Stimulated activated CD8-positive, alpha-beta memory T cell treated with anti-CD3 and anti-CD28 coated beads, Interleukin-7, amount 100 ng/mL, for 24 hours (primary cell): Measurements from ENCODE around the gene RAB25.
A peak's percentile ranks its signal among the peaks of the same experiment; 100 is the strongest.
"Not testable (repeated sequence)": the region's sequence is repeated elsewhere in the genome, so short reads cannot be mapped to it uniquely, and the experiment has no call there.

ENCODE experiments used
- DNase-seq: peaks from one replicate; pipeline ENCODE4 v3.0.0-alpha.2; 2020; ENCODE audit warnings: low read depth

RAB25 gene

DNA sequence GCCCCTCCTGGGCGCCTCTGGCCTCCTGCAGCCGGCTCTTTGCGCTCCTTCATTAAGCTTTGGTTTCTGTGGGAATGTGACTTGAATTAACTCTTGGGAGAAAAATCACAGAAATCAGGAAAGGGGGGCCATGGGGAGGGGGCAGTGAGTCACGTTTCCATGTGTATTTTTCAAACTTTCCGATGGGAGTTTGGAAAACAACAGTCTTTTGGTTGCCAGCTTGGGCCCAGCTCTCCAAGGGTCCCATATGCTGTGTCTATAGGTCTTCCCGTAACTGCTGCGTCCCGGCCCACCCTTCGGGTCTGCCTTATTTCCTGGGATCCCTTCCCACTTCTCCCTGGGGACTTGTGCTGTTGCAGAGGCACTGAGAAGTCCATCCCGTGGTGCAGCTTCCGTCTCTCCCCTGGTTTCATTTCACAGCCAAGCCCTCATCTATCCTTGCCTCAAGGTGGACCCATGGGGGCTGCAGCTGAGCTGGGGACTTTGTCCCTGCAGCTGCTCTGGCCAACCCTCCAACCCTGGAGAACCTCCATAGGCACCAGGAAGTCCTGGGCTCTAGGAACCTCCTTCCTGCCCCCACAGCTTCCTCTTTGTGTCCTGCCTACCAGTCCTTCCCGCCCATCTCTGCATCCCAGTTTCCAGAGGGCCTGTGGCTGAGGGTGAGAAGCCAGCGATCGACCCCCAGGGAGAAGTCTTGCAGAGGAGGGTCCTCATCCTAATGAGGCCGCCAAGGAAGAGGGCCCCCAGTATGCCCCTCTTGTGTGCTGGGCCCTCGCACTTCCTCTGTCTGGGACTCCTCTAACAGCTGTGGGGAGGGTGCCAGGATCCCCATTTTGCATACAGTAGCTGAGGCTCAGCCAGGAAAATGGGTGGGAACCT is 41.9 kb downstream of the RAB25 start:
- DNase-seq: no peak

DNA sequence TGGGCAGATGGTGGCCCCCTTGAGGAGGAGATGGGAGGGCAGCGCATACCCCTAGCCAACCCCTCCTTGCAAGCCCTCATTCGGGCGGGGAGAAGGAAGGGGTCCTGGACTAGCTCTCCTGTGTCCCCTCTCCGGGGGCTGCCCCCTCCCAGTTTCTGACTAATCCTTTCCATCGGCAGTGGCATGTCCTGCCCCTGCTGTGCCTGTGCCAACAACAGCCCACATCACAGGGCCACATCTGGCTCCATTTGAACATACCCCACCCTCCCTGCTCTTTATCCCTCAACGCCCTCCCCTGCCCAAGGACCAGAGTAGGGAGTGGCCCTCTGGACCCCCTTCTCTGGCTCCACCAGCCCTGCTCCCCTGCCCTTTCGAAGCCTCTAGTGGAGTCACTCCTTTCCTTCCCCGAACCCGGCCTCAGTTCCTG is 42.6 kb downstream of the RAB25 start:
- no peak for DNase-seq

DNA sequence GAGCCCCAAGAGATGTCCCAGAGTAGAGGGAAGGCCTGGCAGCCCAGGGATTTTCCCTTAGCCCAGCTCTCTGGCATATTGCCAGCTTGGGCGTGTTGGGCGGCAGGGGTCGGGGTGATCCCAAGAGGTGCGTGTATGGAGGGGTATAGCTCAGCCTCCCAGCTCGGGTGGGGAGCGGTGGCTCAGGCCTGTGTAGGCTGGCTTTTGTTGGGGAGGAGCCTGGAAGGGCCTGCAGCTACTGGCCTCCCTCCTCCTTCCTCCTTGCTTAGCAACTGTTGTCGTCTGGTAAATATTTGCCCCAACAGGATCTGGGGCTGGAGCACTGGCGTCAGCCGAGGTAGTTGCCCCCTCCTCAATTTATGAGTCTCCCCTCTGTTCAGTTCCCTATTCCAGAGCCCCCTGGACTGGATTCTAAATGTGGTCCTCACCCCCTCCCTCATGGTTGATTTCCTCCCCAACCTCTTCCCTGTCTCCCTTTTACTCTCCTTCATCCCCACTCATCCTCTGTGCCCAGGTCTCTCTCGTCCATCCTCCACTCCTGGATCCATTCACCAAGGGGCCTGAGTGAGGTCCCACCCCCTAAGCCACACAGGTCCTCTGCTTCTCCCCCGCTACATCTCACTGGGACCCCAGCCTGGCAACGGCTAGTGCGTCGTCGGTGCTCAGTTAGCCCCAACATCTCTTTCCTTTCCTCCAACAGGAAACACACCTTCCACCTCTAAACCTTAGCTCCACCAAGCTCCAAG is 43.3 kb downstream of the RAB25 start:
- DNase-seq: no peak

DNA sequence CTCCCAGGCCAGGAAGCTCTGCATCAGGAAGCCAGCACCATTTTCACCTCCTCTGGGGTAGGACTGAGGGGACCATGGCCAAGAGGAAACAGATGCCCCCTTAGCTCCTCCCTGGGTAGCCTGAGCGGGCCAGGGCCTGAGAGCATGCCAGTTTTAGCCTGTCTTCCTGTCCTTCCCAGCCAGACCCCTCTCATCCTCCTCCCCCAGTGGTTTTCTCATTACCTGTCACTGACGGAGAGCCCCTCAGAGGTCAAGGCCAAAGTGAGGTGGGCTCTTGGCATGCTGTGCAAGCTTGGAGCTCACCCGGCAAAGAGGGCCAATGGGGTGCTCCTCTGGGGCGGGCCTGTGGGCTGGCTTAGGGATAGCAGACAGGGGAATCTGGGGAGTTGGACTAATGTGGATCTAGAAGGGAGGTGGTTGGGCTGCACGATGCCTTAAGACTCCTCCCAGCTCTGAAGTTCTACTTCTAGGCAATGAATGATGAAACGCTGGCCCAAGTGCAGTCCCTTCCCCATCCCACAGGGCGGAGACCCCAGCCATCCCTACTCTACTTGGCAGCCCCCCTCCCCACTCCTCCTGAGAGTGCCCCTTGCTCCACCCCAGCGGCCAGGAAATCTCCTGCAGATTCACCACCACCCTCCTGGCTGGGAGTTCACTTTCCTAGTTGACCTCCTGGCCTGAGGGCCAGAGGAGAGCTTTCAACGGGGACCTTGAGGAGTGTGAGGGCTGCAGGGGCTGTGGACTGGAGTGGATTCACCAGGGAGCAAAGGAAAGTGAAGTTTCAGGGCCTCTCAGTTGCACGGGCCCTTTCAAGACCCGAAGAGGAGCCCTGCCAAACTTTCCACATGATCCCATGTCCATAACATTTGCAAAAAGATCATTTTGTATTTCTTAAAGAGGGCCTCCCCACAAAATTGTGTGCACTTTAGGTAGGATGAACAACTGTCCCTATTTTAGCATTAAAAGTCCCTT is 44.2 kb downstream of the RAB25 start:
- no peak for DNase-seq

DNA sequence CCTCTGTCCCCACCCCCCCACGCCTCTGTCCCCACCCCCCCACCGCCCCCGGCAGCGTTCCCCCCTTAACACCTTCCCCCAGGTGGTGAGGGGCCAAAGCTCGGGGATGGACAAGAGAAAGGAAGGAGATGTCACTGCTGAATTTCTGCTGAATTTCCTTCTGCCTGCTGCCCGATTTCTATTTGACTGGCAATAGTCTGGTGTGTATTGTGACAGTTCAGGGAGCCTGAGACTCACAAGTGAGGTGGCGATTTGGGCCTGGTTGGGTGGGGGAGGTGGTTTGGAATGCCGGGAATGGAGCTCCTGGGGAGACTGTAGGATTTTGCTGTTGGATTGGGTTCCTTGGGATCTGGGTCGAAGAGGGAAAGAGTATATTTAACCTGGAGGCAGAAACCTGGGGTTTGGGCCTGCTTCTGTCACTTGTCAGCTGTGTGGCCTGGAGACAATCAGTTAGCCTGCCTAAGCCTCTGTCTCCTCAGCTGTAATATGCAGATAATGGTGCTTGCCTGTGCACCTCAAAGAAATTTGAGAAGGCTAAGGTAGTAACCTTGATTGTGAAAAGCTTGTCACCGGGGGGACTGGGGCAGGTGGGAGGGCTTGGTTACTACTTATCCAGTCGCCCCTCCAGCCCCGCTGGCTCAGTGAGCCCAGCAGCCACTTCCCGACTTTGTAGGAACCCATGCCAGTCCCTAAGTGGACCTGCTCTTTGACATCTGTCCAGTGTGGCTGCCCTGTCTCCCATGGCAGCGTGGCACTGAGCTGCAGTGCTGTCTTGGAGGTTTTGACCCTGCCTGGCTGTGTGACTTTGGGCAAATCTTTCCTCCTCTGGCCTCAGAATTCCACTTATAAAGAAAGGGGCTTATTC is 45.9 kb downstream of the RAB25 start:
- DNase-seq: no peak

DNA sequence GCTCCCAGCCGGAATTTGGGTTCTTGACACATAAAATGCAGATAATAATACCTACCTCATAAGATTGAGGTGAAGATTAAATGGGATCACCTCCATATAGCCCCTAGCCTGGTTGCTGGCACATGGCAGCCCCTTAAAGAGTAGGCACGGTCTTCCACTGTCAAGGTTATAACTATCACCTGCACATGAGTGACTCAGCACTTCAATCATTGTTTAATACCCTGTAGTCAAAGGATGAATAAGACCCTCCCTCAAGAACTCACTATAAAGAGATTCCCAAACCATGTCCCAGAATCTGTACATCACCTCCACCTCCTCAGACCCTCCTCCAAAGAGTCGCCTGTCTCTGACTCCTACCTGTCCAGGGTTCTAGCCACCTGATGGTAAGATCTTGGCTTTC is 47.1 kb downstream of the RAB25 start:
- DNase-seq: no peak

DNA sequence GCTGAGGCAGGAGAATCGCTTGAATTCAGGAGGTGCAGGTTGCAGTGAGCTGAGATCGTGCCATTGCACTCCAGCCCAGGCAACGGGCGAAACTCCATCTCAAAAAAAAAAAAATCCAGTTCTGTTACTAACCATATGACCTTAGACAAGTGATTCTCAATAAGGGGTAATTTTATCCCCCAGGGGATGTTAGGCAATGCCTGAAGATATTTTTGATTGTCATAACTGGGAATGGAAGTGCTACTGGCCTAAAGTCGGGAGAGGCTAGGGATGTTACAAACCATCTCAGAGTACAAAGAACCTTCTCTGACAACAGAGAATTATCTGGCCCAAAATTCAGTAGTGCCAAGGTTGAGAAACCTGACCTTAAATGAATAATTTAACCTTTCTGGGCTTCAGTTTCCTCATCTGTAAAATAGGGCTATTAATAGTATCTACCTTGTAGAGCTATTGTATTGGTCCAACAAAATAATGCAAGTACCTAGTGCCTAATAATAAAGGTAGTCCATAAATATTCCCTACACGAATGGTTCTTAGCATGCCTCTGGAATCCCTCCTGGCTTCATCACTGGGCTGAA is 47.8 kb downstream of the RAB25 start:
- no peak for DNase-seq

DNA sequence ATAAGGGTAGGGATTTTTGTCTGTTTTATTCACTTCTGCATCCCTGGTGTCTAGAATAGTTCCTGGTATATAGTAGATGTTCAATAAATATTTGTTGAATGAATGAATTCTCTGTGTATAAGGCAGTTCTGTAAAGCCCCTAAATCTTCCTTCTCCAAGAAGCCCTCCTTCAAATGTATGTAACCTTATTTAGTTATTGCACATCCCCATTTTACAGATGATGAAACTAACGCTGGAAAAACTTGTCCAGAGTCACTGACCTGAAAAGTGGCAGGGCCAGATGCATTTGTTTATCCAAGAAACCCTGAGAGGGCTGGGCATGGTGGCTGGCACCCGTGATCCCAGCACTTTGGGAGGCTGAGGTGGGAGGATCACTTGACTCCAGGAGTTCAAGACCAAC is 49.3 kb downstream of the RAB25 start:
- no peak for DNase-seq

DNA sequence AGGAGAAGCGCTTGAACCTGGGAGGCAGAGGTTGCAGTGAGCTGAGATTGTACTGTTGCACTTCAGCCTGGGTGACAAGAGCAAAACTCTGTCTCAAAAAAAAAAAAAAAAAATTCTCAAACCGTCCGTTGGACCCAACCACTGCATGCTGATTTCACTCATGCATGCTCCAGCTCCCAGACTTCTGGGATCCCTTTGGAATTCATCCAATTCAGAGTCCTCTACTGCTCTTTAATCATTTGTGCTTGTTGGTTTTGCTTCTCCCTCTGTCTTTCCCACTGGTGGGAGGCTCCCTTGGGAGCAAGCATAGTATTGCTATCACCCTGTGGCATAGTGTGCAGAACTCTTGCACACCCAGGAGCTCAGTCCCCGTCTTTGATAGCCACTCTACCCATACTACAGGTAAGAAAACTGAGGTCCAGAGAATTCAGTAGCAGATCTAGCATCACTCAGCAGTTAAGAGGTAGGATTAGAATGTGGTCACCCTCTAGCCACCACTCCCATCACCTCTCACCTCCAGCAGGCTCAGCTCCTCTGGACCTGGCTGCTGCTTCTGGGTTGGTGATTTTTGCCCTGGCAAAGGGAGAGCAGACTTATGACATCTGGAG is 50.5 kb downstream of the RAB25 start:
- no peak for DNase-seq

DNA sequence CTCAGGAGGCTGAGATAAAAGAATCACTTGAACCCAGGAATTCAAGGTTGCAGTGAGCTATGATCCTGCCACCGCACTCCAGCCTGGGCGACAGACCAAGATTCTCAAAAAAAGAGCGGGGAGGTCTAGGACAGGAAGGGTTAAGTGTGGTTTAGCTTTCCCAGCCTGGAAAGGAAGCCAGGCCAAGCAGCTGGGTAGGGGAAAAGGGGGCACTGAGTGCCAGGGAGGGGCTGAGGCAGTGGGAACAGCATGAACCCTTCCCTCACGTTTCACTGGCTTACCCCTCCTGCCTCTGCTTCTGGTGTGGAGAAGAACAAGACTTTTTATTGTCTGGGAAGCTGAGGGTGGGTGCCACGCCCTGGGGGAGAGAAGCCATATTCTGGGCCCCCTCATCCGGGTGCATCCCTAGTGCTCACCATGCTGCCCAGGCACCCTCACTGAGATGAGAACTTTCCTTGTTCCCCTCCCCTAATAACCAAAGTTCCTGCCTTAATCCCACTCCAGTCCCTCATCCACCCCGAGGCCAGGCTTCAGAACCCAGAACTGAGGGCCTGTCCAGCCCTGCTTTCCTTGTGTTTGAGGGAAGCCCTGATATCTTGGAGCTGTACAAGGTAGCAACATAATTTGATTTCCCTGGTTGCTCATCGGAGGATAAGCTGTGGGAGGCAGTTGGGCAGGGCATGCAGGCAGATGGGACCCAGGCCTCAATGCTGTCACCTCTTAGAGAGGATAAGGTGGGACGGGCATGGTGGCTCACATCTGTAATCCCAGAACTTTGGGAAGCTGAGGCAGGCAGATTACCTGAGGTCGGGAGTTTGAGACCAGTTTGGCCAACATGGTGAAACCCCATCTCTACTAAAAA is 51.5 kb downstream of the RAB25 start:
- no peak for DNase-seq

DNA sequence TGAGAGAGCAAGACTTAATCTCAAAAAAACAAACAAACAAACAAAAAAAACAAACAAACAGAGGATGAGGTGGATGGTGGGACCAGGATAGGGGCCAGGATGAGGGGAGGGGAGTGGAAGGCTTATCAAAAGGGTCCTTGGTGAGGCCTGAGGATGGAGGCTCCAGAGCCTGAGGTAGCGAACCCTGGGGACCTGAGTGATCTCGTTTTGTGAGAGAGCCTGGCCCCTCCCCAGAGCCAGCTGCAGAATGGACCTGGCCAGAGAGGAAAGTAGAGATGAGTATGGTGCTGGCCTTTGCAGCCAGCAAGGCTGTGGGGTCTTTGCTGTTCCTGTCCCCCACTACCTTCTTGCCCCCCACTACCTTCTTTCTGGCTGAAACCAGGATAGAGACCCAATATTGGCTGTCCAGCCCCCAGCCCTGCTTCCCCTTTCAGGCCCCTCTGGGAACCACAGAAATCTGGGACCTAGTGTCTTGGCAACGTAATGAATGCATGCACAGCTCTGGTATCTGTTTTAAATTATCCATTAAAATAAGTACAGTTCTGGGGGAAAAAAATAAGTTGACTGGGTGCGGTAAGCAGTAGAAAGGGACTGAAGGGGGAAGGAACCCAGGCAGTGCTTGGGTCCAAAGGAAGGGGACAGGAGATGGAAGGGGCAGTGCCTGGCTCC is 52.5 kb downstream of the RAB25 start:
- DNase-seq: no peak

DNA sequence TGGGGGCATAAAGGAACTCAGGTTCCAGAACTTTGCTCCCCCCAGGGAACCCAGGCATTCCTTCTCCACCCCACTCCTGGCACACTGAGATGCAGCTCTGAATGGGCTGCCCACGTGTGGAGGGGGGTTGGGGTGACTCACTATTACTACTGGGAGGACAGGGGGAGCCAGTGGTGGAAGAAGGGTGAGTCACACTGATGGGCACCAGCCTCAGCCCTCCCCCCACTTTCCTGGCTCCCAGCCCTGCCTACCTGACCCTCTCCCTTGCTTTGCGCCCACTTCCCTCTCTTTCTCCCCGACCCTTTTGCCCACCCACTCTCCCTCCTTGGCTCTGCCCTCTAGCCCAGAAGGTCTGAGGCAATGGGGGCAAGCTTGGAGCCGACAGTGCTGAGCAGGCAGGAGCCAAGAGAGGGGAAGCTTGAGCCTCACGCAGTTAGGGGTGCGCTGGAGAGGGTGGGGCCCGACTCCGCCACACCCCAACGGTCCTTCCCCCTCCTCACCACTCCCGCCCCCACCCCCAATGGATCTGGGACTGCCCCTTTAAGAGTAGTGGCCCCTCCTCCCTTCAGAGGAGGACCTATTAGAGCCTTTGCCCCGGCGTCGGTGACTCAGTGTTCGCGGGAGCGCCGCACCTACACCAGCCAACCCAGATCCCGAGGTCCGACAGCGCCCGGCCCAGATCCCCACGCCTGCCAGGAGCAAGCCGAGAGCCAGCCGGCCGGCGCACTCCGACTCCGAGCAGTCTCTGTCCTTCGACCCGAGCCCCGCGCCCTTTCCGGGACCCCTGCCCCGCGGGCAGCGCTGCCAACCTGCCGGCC is 53.4 kb downstream of the RAB25 start, which contains the start of gene LMNA:
Gene LMNA (plus strand): TSS at position 611 of the 818 bp plus-strand sequence. CDS start 208 bp downstream, outside the sequence.
- DNase-seq: peak; percentile 56

DNA sequence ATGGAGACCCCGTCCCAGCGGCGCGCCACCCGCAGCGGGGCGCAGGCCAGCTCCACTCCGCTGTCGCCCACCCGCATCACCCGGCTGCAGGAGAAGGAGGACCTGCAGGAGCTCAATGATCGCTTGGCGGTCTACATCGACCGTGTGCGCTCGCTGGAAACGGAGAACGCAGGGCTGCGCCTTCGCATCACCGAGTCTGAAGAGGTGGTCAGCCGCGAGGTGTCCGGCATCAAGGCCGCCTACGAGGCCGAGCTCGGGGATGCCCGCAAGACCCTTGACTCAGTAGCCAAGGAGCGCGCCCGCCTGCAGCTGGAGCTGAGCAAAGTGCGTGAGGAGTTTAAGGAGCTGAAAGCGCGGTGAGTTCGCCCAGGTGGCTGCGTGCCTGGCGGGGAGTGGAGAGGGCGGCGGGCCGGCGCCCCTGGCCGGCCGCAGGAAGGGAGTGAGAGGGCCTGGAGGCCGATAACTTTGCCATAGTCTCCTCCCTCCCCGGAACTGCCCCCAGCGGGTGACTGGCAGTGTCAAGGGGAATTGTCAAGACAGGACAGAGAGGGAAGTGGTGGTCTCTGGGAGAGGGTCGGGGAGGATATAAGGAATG is 54.1 kb downstream of the RAB25 start:
- DNase-seq: no peak

DNA sequence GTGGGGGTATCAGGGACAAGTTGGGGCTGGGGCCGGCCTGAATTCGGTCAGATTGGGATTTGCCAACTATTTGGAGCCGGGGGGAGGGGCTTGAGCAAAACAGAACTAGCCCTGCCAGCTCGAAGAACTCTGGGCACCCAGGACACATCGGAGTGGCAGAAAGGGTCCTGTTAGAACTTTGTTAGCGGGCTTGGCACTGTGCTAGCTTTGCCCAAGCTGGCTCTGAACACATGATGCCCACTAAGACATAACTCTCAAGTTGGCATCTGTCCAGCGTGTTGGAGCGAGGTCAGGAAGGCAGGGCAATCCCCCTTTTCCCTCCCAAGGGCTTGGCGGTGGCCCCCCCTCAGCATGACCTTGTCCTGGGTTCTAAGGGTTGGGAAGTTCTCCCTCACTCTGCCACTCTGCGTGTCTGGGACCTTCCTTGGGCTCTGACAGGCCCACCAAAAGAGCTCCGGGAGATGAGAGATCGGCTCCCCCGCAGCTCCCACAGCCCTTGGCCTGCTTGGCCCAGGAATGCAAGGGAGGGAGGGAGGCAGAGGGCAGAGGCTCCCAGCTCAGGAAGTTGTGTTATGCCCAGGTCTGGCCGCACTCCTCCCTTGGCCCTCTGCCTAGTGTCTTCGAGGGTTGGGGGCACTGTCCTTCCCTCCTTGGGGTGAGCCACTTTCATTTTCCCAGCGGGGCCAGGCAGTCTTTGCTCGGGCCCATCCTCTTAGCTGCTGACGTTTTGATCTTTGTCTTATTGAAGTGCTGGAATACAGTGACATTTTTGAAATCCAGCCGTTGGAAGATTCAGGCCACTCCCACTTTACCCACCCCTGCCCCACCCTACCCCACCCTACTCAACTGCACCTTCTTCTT is 54.8 kb downstream of the RAB25 start:
- no peak for DNase-seq

DNA sequence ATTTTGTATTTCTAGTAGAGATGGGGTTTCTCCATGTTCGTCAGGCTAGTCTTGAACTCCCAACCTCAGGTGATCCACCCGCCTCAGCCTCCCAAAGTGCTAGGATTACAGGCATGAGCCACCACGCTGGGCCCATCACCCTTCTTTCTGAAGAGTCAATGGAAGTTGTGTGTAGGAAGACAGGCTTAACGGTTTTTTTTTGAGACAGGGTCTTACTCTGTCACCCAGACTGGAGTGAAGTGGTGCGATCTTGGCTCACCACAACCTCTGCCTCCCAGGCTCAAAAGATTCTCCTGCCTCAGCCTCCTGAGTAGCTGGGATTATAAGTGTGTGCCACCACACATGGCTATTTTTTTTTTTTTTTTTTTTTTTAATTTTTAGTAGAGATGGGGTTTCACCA is 55.8 kb downstream of the RAB25 start:
- not testable (repeated sequence) for DNase-seq

DNA sequence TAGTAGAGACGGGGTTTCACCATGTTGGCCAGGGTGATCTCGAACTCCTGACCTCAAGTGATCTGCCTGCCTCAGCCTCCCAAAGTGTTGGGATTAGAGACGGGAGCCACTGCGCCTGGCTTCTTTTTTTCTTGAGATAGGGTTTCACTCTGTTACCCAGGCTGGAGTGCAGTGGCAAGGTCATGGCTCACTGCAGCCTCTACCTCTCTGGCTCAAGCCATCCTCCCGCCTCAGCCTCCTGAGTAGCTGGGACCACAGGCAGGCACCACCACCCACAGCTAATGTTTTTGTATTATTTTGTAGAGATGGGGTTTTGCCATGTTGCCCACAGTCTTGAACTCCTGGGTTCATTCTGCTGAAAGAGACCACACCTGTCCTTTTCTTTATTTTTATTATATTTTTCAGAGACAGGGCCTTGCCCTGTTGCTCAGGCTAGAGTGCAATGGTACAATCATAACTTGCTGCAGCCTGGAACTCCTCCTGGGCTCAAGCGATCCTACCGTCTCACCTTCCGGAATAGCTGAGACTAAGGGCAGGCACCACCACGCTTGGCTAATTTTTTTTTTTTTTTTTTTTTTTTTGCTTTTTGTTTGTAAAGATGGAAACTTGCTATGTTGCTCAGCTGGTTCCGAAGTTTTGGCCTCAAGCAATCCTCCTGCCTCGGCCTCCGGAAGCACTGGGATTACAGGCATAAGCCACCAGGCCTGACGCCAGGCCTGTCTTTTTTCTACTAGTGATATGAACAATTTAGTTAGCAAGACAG is 56.6 kb downstream of the RAB25 start:
- no peak for DNase-seq
